Endodermal cell (in vitro differentiated cells): ENCODE data around the gene PATL1. TPM values are rescaled to one million over a fixed set of nuclear protein-coding genes. Genes with fewer than 3 reads are reported as not detected.

Source experiments
- DNase-seq: peaks from one replicate; pipeline ENCODE4 v3.0.0-alpha.2; 2017
- H3K27ac ChIP-seq: 2 replicates; pipeline ENCODE4 v1.5.1; 2013; ENCODE audit warnings: mild to moderate bottlenecking, low read depth, low read length, moderate library complexity
- H3K27me3 ChIP-seq: 2 replicates; pipeline ENCODE4 v1.6.1; 2013; ENCODE audit warnings: mild to moderate bottlenecking, low read length, moderate library complexity; ENCODE audit not compliant: insufficient read depth, control insufficient read depth, poor library complexity, severe bottlenecking
- H3K36me3 ChIP-seq: 2 replicates; pipeline ENCODE4 v1.7.0; 2013; ENCODE audit warnings: mild to moderate bottlenecking, low read length, moderate library complexity; ENCODE audit not compliant: control insufficient read depth, insufficient read depth
- H3K4me1 ChIP-seq: one replicate; pipeline ENCODE4 v1.7.0; 2013; ENCODE audit warnings: low read length; ENCODE audit not compliant: control insufficient read depth, insufficient read depth
- H3K4me3 ChIP-seq: 2 replicates; pipeline ENCODE4 v1.5.1; 2013; ENCODE audit warnings: mild to moderate bottlenecking, low read length, moderate library complexity
- H3K9ac ChIP-seq: 2 replicates; pipeline ENCODE4 v1.6.1; 2013; ENCODE audit warnings: mild to moderate bottlenecking, low read length, moderate library complexity; ENCODE audit not compliant: poor library complexity, severe bottlenecking; ENCODE audit errors: extremely low read depth
- H3K9me3 ChIP-seq: 2 replicates; pipeline ENCODE4 v1.6.1; 2013; ENCODE audit warnings: mild to moderate bottlenecking, low read length, moderate library complexity; ENCODE audit not compliant: control insufficient read depth
- H3K27ac Mint-ChIP-seq: 2 replicates; pipeline ENCODE4 v1.8.0; 2020; ENCODE audit warnings: mixed read lengths
- H3K27me3 Mint-ChIP-seq: 2 replicates; pipeline ENCODE4 v1.8.0; 2021; ENCODE audit warnings: mild to moderate bottlenecking, mixed read lengths; ENCODE audit not compliant: insufficient read depth
- H3K36me3 Mint-ChIP-seq: 2 replicates; pipeline ENCODE4 v1.8.0; 2020; ENCODE audit warnings: low read depth, mixed read lengths
- H3K4me1 Mint-ChIP-seq: 2 replicates; pipeline ENCODE4 v1.8.0; 2020; ENCODE audit warnings: mixed read lengths
- H3K4me3 Mint-ChIP-seq: 2 replicates; pipeline ENCODE4 v1.8.0; 2020; ENCODE audit warnings: mild to moderate bottlenecking, moderate library complexity, mixed read lengths
- H3K9me3 Mint-ChIP-seq: 2 replicates; pipeline ENCODE4 v1.8.0; 2020; ENCODE audit warnings: mild to moderate bottlenecking, mixed read lengths
- WGBS, 2 experiments: methylation state at CpG; one replicate each; pipeline versions ENCODE4 v1.1.5 to v1.1.7; 2013; ENCODE audit warnings: missing lambda C conversion rate in 2 of 2, mixed read lengths in 1 of 2; ENCODE audit not compliant: insufficient coverage in 1 of 2, insufficient read length in 1 of 2; 5-methylcytosine and 5-hydroxymethylcytosine counted together
- total RNA-seq, 2 donors: library from RNA; stranded (reverse); fragmentation: NEBNext Ultra II Directional in 1 of 2; extraction: Animal tissue kit (Norgen Biotek cat#: 25700) in 1 of 2; gene quantifications; 2 replicates in 1 of 2; 3 replicates in 1 of 2; pipeline ENCODE4 v1.2.1, GENCODE V29; 2021
- TF ChIP-seq, protein P1 (sequence below): fragments of 200-600 bp; sonication (generic); conservative IDR thresholded peaks from 2 replicates; pipeline ENCODE4 v1.5.0; 2021; ENCODE audit warnings: antibody characterized with exemption, mild to moderate bottlenecking

The PATL1 gene
- total RNA-seq, 2 donors from 2014 or later = 41.0 to 45.7 TPM

DNA sequence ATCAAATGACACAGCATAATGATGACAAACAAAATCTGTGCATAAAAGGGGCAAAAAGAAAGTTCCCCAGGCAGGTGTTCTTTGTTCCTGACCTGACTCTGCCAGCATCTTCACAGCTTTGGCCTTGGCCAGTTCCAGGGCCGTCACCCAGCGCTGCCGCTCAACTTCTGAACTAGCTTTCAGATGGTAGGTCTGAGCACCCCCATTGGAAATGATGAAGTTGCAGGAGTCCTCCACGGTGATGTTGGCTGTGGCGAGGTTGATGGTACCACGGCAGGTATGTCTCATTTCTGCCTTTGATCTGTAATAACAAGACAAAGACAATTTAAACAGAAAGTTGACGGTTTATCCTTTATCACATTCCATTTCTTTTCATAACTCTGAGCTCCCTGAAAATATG, 58.5 kb downstream of the PATL1 start:
- peaks cover 53% of the 10 kb centered on the region for H3K36me3 Mint-ChIP-seq
- no peak overlapping the region for H3K4me3 Mint-ChIP-seq
- no peak for DNase-seq
- Histone ChIP-seq H3K36me3 (peaks cover 71% of the 10 kb centered on the region), H3K9ac (no peak overlapping the region), H3K27me3 (no peaks in the 10 kb centered on the region), H3K9me3 (no peaks in the 10 kb centered on the region), H3K27ac (no peak overlapping the region), H3K4me1 (peaks cover 8% of the 10 kb centered on the region), H3K4me3 (no peak overlapping the region)
- WGBS, 2 experiments = 90 to 96% methylated on average over 5 to 7 of the region's 7 CpGs
- no peaks in the 10 kb centered on the region for H3K27me3 Mint-ChIP-seq
- no peak overlapping the region for H3K27ac Mint-ChIP-seq
- no peaks in the 10 kb centered on the region for H3K9me3 Mint-ChIP-seq
- TF ChIP-seq, protein P1, sequence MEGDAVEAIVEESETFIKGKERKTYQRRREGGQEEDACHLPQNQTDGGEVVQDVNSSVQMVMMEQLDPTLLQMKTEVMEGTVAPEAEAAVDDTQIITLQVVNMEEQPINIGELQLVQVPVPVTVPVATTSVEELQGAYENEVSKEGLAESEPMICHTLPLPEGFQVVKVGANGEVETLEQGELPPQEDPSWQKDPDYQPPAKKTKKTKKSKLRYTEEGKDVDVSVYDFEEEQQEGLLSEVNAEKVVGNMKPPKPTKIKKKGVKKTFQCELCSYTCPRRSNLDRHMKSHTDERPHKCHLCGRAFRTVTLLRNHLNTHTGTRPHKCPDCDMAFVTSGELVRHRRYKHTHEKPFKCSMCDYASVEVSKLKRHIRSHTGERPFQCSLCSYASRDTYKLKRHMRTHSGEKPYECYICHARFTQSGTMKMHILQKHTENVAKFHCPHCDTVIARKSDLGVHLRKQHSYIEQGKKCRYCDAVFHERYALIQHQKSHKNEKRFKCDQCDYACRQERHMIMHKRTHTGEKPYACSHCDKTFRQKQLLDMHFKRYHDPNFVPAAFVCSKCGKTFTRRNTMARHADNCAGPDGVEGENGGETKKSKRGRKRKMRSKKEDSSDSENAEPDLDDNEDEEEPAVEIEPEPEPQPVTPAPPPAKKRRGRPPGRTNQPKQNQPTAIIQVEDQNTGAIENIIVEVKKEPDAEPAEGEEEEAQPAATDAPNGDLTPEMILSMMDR = no peak
- H3K4me1 Mint-ChIP-seq = peaks cover 17% of the 10 kb centered on the region

DNA sequence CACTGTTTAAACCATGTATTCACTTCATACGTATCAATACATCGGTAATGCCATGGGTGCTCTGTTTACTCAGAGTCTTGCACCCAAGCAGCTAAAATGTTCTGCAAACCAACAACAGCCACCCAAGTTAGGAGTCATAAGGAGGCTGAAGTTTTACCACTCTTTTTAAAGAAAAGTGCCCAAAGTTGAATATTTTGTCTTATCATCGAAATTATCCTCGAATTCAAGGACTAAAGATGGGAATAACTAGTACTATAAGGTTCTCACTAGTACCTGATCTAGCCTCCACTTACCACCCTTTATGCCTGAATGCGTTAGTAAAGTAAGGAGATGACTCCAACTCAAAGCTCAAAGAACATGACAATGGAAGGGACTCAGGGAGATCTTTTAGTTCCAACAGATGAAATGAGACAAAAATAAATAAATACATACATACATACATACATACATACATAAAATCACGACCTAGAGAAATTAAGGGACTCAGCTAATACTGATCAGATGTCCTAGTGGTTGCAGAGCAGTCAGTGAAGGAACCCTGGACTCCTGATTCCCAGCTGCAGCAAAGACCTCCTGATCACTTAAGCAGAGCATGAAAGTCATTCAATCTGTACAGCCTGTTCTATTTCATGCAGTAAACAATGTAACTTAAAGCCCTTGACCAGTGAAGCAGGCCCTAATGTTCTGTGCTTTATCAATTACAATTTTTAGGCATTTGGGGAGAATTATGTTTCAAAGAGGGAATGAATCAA, 61.0 kb downstream of the PATL1 start:
- Histone ChIP-seq H3K9ac (no peak overlapping the region), H3K4me1 (no peaks in the 10 kb centered on the region), H3K4me3 (no peak overlapping the region), H3K27ac (no peak overlapping the region), H3K36me3 (peaks cover 83% of the 10 kb centered on the region), H3K27me3 (no peaks in the 10 kb centered on the region), H3K9me3 (no peaks in the 10 kb centered on the region)
- no peaks in the 10 kb centered on the region for H3K27me3 Mint-ChIP-seq
- 93 to 100% methylated on average over 1 to 6 of the region's 6 CpGs for WGBS, 2 experiments
- H3K4me1 Mint-ChIP-seq = no peaks in the 10 kb centered on the region
- H3K9me3 Mint-ChIP-seq = no peaks in the 10 kb centered on the region
- DNase-seq = no peak
- H3K4me3 Mint-ChIP-seq = no peak overlapping the region
- peaks cover 56% of the 10 kb centered on the region for H3K36me3 Mint-ChIP-seq
- TF ChIP-seq, protein P1 = no peak
- no peak overlapping the region for H3K27ac Mint-ChIP-seq

DNA sequence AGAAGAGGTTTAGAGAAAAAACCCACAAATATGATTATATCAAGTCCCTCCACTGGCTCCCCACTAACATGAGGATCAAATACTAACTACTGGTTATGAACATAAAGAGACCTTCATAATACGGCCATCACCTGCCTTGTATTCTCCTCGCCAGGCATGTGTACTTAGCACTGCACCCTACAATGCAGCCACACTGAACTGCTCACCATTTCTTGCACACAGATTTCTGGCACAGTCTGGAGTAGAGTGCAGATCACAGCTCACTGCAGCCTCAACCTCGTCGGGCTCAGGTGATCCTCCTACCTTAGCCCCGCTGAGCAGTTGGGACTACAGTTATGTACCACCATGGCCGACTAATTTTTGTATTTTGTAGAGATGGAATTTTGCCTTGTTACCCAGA, 66.4 kb downstream of the PATL1 start:
- DNase-seq = no peak
- TF ChIP-seq, protein P1 = no peak
- Mint-ChIP-seq H3K36me3 (peaks cover 72% of the 10 kb centered on the region), H3K9me3 (no peaks in the 10 kb centered on the region), H3K27ac (no peak overlapping the region), H3K4me1 (no peaks in the 10 kb centered on the region), H3K4me3 (no peak overlapping the region), H3K27me3 (no peaks in the 10 kb centered on the region)
- no peaks in the 10 kb centered on the region for H3K9me3 ChIP-seq
- no peak overlapping the region for H3K27ac ChIP-seq
- no peaks in the 10 kb centered on the region for H3K27me3 ChIP-seq
- H3K4me3 ChIP-seq = no peak overlapping the region
- 94 to 96% methylated on average over 6 of the region's 6 CpGs for WGBS, 2 experiments
- H3K36me3 ChIP-seq = peaks cover 90% of the 10 kb centered on the region
- no peak overlapping the region for H3K9ac ChIP-seq
- H3K4me1 ChIP-seq = no peaks in the 10 kb centered on the region
